ENCODE results near the gene NIF3L1. TPM values are rescaled to one million over a fixed set of nuclear protein-coding genes. Genes with fewer than 3 reads are reported as not detected.

Gene NIF3L1
- total and polyA plus RNA-seq, 9 of the 15 experiments (the other 6 are each of a cell fraction or from before 2014, with no cell fraction given) = 26.7 to 89.5 (median 45.6) TPM

DNA sequence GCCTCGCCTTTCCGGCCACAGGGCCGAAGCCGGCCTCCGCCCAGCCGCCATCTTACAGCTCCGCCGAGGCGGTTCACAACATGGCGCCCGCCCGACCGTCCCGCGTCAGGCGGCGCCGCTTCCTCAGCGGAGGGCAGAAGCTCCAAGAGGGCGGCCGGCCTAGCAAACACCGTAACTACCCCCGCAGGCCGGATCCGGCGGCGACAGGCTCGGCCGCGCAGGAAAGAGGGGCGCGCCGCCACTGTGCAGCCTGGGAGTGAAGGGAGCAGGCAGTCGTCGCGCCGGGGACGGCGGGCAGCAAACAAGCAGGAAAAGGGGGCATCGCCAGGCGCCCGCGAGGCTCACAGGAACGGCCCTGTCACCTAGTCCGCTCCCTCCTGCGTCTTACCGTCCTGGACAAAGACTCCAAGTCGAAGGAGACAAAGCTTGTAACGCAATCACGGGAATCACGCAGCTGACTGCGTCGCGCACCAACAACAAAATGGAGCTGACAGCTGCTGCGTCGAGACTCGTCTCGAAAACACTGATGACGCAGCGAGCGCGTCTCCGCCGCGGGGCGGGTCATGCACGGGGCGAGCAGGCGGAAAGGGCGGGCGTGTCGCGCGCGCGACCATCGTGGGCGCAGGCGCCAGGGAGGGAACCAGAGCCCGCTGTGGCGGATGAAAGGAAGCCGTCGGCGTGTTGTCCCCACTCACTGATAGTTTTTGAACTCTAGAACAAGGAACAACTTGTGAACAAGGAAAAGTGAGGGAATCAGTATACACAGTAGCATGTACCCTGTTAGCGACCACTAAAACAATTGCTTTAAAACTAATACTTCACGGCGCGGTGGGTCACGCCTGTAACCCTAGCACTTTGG lies 24.8 kb upstream of the NIF3L1 start, which contains the start of gene CLK1 (continued):
- no peak for TF ChIP-seq ZNF24 (IDR thresholded peaks at IDR 0.05)
- TF ChIP-seq TRIM28 (IDR thresholded peaks at IDR 0.05) = no peak
- no peak for TF ChIP-seq NUFIP1 (IDR thresholded peaks at IDR 0.05; ENCODE audit: partially characterized antibody)
- TF ChIP-seq ERF (CRISPR knock-in tag; IDR thresholded peaks at IDR 0.05) = no peak
- TF ChIP-seq, protein P1, sequence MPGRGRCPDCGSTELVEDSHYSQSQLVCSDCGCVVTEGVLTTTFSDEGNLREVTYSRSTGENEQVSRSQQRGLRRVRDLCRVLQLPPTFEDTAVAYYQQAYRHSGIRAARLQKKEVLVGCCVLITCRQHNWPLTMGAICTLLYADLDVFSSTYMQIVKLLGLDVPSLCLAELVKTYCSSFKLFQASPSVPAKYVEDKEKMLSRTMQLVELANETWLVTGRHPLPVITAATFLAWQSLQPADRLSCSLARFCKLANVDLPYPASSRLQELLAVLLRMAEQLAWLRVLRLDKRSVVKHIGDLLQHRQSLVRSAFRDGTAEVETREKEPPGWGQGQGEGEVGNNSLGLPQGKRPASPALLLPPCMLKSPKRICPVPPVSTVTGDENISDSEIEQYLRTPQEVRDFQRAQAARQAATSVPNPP (IDR thresholded peaks at IDR 0.05; ENCODE audit: borderline replicate concordance, insufficient read depth, insufficient read length) = no peak
- no peak for TF ChIP-seq RBM39 (optimal IDR thresholded peaks at IDR 0.05; ENCODE audit: low read depth, low read length)
- TF ChIP-seq, protein P2, sequence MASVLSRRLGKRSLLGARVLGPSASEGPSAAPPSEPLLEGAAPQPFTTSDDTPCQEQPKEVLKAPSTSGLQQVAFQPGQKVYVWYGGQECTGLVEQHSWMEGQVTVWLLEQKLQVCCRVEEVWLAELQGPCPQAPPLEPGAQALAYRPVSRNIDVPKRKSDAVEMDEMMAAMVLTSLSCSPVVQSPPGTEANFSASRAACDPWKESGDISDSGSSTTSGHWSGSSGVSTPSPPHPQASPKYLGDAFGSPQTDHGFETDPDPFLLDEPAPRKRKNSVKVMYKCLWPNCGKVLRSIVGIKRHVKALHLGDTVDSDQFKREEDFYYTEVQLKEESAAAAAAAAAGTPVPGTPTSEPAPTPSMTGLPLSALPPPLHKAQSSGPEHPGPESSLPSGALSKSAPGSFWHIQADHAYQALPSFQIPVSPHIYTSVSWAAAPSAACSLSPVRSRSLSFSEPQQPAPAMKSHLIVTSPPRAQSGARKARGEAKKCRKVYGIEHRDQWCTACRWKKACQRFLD (CRISPR knock-in tag; IDR thresholded peaks at IDR 0.05) = peak; percentile 73; the same call in 1 of the 2 replicates
- TF ChIP-seq L3MBTL2 (IDR thresholded peaks at IDR 0.05) = peak; percentile 89
- TF ChIP-seq KAT8 (IDR thresholded peaks at IDR 0.05; ENCODE audit: low read depth) = peak; percentile 98
- TF ChIP-seq, protein P3, sequence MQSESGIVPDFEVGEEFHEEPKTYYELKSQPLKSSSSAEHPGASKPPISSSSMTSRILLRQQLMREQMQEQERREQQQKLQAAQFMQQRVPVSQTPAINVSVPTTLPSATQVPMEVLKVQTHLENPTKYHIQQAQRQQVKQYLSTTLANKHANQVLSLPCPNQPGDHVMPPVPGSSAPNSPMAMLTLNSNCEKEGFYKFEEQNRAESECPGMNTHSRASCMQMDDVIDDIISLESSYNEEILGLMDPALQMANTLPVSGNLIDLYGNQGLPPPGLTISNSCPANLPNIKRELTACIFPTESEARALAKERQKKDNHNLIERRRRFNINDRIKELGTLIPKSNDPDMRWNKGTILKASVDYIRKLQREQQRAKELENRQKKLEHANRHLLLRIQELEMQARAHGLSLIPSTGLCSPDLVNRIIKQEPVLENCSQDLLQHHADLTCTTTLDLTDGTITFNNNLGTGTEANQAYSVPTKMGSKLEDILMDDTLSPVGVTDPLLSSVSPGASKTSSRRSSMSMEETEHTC (IDR thresholded peaks at IDR 0.05) = no peak
- no peak for TF ChIP-seq ZNF696 (CRISPR knock-in tag; conservative IDR thresholded peaks at IDR 0.05)
- TF ChIP-seq NONO (IDR thresholded peaks at IDR 0.05; ENCODE audit: low read depth in 2 of 2, low read length in 1 of 2) = peak in 1 of 2 experiments; percentile 59; a peak in 2 of 4 replicates
- TF ChIP-seq, protein P4, sequence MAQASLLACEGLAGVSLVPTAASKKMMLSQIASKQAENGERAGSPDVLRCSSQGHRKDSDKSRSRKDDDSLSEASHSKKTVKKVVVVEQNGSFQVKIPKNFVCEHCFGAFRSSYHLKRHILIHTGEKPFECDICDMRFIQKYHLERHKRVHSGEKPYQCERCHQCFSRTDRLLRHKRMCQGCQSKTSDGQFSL (CRISPR knock-in tag; IDR thresholded peaks at IDR 0.05) = no peak
- TF ChIP-seq, protein P4 (tag; IDR thresholded peaks at IDR 0.05) = no peak
- TF ChIP-seq, protein P5, sequence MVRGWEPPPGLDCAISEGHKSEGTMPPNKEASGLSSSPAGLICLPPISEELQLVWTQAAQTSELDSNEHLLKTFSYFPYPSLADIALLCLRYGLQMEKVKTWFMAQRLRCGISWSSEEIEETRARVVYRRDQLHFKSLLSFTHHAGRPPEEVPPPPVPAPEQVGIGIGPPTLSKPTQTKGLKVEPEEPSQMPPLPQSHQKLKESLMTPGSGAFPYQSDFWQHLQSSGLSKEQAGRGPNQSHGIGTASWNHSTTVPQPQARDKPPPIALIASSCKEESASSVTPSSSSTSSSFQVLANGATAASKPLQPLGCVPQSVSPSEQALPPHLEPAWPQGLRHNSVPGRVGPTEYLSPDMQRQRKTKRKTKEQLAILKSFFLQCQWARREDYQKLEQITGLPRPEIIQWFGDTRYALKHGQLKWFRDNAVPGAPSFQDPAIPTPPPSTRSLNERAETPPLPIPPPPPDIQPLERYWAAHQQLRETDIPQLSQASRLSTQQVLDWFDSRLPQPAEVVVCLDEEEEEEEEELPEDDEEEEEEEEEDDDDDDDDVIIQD (CRISPR knock-in tag; IDR thresholded peaks at IDR 0.05) = no peak
- no peak for TF ChIP-seq CAMTA2 (CRISPR knock-in tag; conservative IDR thresholded peaks at IDR 0.05)
- no peak for TF ChIP-seq ZNF175 (CRISPR knock-in tag; IDR thresholded peaks at IDR 0.05; ENCODE audit: low read depth)
- TF ChIP-seq, protein P6, sequence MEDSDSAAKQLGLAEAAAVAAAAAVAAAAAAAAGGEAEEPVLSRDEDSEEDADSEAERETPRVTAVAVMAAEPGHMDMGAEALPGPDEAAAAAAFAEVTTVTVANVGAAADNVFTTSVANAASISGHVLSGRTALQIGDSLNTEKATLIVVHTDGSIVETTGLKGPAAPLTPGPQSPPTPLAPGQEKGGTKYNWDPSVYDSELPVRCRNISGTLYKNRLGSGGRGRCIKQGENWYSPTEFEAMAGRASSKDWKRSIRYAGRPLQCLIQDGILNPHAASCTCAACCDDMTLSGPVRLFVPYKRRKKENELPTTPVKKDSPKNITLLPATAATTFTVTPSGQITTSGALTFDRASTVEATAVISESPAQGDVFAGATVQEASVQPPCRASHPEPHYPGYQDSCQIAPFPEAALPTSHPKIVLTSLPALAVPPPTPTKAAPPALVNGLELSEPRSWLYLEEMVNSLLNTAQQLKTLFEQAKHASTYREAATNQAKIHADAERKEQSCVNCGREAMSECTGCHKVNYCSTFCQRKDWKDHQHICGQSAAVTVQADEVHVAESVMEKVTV (CRISPR knock-in tag; IDR thresholded peaks at IDR 0.05) = no peak
- TF ChIP-seq BRD4 (IDR thresholded peaks at IDR 0.05) = no peak
- no peak for TF ChIP-seq ZNF224 (CRISPR knock-in tag; IDR thresholded peaks at IDR 0.05)

Measured in K562 (cell line).